IPS-15b (cell line): ENCODE results near the gene RPS6KA2.
"Not testable (repeated sequence)": the region's sequence is repeated elsewhere in the genome, so short reads cannot be mapped to it uniquely, and the experiment has no call there.

ENCODE experiments used
- H3K27me3 ChIP-seq: one replicate; pipeline ENCODE4 v1.6.1; 2013; ENCODE audit warnings: low read length; ENCODE audit not compliant: control insufficient read depth, insufficient read depth
- H3K36me3 ChIP-seq: one replicate; pipeline ENCODE4 v1.6.1; 2013; ENCODE audit warnings: low read length; ENCODE audit not compliant: control insufficient read depth, insufficient read depth
- H3K4me1 ChIP-seq: one replicate; pipeline ENCODE4 v1.6.1; 2013; ENCODE audit warnings: mild to moderate bottlenecking, low read length; ENCODE audit not compliant: control insufficient read depth, insufficient read depth
- H3K4me3 ChIP-seq: one replicate; pipeline ENCODE4 v1.5.1; 2013; ENCODE audit warnings: low read depth, low read length
- H3K9ac ChIP-seq: one replicate; pipeline ENCODE4 v1.6.1; 2013; ENCODE audit warnings: low read depth, mild to moderate bottlenecking, low read length
- H3K9me3 ChIP-seq: one replicate; pipeline ENCODE4 v1.6.1; 2013; ENCODE audit warnings: mild to moderate bottlenecking, low read length; ENCODE audit not compliant: control insufficient read depth, insufficient read depth

Gene RPS6KA2

DNA sequence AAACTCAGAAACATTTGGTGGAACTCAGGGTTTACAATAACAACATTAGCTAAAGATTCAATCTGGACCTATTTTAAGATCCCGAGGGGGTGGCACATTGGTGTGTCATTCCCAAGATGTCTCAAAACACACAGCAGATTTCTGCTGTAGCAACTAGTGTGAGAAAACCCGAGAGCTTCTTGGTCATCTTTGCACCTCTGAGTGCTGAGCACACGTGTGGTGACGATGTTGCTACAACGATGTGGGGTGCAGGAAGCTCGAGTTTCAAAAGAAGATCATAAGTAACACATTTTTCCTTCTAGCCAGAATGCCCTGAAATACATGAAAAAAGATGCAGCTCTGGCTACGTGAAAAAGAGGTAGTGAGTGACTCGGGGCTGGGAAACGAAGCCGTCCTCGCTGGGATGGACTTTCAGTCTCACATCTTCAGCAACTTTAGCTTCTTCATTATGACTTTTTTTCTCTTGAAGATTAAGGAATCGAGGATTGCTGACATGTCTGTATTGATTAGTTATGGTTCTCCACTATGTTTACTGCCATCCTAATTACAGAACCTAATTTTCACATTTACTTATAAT is 42.1 kb downstream of the RPS6KA2 start:
- no peak overlapping the region for H3K4me3 ChIP-seq
- H3K4me1 ChIP-seq: no peaks in the 10 kb centered on the region
- H3K9me3 ChIP-seq: no peaks in the 10 kb centered on the region
- no peaks in the 10 kb centered on the region for H3K27me3 ChIP-seq
- H3K36me3 ChIP-seq: no peaks in the 10 kb centered on the region
- no peak overlapping the region for H3K9ac ChIP-seq

DNA sequence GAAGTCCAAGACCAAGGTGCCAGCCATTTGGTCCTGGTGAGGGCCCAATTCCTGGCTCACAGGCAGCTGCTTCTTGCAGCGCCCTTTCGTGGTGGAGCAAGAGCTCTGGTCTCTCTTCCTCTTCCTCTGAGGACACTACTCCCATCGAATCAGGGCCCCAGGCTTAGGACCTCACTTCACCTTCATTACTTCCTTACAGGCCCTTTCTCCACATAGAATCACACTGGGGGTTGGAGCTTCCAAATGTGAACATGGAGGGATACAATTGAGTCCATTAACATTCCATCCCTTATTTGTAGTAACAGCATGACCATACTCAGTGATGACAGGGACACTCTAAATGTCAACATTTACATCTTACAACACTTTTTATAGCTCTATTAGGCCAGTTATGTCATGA is 42.9 kb downstream of the RPS6KA2 start:
- Histone ChIP-seq H3K9ac (no peak overlapping the region), H3K27me3 (no peaks in the 10 kb centered on the region), H3K4me1 (no peaks in the 10 kb centered on the region), H3K9me3 (no peaks in the 10 kb centered on the region), H3K4me3 (no peak overlapping the region), H3K36me3 (no peaks in the 10 kb centered on the region)

DNA sequence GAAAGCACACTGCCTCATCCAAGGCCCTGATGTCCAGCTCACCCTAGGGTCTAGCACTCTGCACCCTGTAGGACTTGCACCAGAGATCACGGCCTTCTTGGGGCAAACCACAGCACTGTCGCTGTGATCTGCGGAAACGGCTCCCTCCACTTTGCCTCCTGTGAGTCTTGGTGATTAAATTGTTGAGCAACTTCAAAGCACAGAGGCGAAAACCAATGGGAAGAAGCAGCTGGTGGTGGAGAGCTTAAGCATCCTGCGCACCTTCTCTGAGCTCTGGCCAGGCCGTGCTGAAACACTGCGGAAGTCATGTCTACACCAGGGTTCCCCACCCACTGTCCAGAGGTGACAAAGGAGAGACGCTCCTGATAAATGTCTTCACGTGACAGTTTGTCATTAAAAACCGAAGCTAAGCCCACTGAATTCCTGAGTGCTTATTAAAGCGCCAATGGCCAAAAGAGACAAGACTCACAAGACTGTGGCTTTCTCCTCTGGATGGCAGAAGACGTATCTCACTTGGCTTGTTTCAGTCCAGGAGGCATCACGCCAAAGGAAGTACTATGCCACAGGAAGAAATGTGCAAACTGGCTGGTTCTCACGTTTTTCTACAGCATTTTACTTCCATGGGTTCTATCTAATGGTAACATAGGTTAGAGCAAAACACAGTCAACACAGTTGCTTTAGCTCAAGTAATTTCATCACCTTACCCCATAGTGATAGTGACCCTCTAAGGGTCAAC is 43.7 kb downstream of the RPS6KA2 start:
- H3K27me3 ChIP-seq: no peaks in the 10 kb centered on the region
- no peaks in the 10 kb centered on the region for H3K4me1 ChIP-seq
- H3K9me3 ChIP-seq: no peaks in the 10 kb centered on the region
- no peaks in the 10 kb centered on the region for H3K36me3 ChIP-seq
- H3K4me3 ChIP-seq: no peak overlapping the region
- no peak overlapping the region for H3K9ac ChIP-seq

DNA sequence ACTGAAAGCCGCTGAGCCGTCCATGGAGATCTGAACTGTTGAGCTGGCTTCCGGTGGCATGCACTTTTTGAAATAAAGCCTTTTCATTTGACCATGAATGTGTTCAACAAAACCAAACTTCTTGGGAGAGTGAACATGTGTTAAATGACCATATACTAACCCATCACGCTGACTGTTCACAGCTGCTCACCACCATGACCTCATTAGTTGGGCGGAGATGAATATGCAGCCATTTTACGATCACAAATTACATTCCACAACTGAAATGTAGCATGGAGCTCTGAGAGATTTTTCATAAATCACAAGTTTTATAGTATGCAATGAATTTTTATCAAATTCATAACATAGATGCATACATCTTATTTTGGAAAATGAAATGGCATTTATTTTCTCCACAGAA is 44.8 kb downstream of the RPS6KA2 start:
- Histone ChIP-seq H3K27me3 (no peaks in the 10 kb centered on the region), H3K36me3 (no peaks in the 10 kb centered on the region), H3K4me1 (no peaks in the 10 kb centered on the region), H3K9me3 (no peaks in the 10 kb centered on the region), H3K4me3 (no peak overlapping the region), H3K9ac (no peak overlapping the region)

DNA sequence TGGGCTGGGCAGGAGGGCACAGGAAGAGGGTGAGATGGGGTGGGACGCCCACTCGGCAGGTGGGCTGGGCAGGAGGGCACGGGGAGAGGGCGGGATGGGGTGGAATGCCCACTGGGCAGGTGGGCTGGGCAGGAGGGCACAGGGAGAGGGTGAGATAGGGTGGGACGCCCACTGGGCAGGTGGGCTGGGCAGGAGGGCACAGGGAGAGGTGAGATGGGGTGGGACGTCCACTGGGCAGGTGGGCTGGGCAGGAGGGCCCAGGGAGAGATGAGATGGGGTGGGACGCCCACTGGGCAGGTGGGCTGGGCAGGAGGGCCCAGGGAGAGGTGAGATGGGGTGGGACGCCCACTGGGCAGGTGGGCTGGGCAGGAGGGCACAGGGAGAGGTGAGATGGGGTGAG is 45.2 kb downstream of the RPS6KA2 start:
- not testable (repeated sequence) for H3K9ac ChIP-seq, H3K27me3 ChIP-seq, H3K9me3 ChIP-seq, H3K4me1 ChIP-seq, H3K36me3 ChIP-seq, H3K4me3 ChIP-seq

DNA sequence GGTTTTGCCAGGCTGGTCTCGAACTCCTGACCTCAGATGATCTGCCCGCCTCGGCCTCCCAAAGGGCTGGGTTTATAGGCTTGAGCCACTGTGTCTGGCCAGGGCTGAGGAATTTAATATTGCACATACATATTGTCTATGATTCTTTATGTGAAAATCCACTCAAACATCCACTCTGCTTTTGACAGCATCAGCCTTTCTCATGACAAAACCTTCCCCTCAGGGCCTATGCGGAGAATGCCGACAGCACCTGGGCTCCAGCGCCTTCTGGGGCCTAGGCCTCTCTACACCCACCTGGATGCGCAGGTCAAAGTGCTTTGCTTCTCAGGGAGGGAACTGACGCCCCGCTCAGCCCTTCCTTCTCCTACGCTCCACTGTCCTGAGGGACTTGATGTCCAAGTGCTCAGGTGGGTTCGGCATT is 46.0 kb downstream of the RPS6KA2 start:
- Histone ChIP-seq H3K4me3 (no peak overlapping the region), H3K27me3 (no peaks in the 10 kb centered on the region), H3K9ac (no peak overlapping the region), H3K9me3 (no peaks in the 10 kb centered on the region), H3K4me1 (no peaks in the 10 kb centered on the region), H3K36me3 (no peaks in the 10 kb centered on the region)

DNA sequence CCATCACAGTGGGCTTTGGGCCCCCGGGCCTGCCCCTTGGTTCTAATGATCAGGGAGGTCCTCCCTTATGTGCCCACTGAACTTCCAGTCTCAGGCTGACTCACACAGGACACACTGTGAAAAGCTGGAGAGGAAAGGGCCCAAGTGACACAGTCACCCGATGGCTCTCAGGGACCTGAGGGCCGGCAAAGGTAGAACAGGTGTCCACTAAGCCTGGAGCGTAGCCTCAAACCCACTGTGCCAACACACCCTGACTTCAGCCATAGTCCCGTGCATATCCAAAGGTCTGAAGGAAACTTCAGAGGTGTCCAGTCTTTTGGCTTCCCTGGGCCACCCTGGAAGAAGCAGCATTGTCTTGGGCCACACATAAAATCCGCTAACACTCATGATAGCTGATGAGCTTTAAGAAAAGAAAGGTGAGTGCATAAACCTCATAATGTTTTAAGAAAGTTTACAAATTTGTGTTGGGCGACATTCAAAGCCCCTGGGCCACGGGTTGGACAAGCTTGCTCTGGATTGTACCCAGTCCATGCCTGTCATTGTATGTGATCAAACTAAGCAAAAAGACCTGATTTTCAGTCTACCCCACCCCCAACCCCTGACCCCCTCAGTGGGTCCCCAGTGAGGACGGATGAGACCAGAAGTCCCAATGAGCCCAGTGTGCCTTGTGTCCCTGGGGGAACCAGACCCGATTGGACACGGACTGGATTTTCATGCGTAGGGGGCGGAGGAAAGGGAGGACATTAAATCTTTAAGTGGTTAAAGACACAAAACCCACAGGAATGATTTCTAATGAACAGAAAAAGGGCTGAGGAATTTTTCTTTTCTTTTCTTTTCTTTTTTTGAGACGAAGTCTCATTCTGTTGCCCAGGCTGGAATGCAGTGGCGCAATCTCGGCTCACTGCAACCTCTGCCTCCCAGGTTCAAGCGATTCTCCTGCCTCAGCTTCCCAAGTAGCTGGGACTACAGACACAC is 46.7 kb downstream of the RPS6KA2 start:
- Histone ChIP-seq H3K4me1 (no peaks in the 10 kb centered on the region), H3K9me3 (no peaks in the 10 kb centered on the region), H3K9ac (no peak overlapping the region), H3K27me3 (no peaks in the 10 kb centered on the region), H3K36me3 (no peaks in the 10 kb centered on the region), H3K4me3 (no peak overlapping the region)

DNA sequence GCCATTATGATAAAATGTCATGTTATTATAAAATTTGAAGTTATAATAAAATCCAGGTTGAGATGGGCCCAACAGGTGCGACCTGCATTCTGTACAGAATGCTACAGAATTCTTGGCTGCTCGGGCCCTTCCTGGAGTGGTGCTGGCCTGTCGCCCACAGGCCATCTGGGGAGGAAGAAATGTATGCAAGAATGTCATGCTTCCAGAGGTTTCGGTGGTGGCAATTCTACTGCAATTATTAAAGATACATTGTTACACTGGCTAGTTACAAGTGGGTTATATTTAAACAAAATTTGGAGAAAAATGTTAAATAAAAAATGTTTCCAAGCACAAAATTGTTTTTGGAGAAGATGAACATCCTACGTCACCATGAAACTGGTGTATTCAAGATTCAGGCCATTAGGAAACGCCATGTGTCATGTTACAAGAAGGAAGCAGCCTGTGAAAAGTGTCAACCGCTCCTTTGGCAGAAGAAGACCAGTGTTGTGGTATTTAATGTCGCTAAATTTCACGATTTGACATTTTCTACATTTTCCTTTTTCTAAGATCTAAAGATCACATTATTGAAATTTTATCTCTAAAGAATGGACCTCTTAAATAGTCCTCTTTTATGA is 47.7 kb downstream of the RPS6KA2 start:
- no peaks in the 10 kb centered on the region for H3K9me3 ChIP-seq
- H3K36me3 ChIP-seq: no peaks in the 10 kb centered on the region
- no peaks in the 10 kb centered on the region for H3K4me1 ChIP-seq
- H3K27me3 ChIP-seq: no peaks in the 10 kb centered on the region
- H3K4me3 ChIP-seq: no peak overlapping the region
- no peak overlapping the region for H3K9ac ChIP-seq

DNA sequence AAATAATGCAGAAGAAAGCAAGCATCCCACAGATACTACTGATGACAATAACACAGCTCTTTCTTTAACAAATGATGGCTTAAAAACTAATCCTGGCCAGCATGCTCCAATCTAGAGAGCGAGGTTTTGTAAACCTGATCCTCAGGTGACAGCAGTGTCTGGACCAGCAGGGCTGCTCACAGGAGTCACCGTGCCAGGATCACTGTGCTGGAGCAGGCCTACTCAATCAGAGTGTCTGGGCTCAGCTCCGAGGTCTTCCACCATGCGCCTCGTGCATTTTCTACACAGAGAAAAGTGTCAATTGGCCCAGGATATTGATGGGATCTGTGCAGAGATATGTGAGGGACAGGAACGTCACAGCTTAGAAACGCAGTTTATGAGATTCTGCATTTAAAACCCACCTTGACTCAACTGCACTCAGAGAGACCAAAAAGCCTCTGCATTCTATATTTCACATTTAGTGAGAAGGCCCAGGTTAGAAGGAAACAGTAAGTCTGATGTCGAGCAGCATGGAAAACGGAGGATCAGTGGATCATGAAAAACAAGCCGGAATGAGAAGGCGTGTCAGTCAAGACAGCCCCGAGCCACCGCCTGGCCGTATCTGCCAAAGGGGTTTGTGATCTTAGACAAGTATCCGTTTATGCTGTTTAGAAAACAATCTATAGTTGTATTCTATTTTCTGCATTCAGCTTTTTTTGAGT is 48.4 kb downstream of the RPS6KA2 start:
- no peaks in the 10 kb centered on the region for H3K27me3 ChIP-seq
- H3K36me3 ChIP-seq: no peaks in the 10 kb centered on the region
- no peak overlapping the region for H3K4me3 ChIP-seq
- H3K9me3 ChIP-seq: no peaks in the 10 kb centered on the region
- H3K9ac ChIP-seq: no peak overlapping the region
- no peaks in the 10 kb centered on the region for H3K4me1 ChIP-seq

DNA sequence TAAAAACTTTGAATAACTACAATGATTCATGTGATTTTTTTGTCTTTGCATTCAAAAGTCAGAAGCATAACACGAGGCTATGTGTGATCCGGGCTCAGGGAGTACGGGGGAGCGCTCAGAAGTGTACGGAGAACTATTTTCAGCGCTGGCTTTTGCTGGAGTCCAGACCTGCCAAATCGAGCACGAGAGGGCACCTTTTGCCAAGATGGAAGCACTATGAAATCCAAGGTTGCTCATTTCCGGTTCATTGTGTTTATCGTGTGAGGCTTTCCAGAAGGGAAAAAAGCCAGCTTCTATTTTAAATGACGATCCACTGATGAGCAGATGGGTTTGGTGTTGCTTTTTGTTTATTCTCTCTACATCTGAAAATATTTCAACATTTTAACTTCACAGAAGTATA is 51.8 kb downstream of the RPS6KA2 start:
- Histone ChIP-seq H3K36me3 (no peaks in the 10 kb centered on the region), H3K4me3 (no peak overlapping the region), H3K9me3 (no peaks in the 10 kb centered on the region), H3K9ac (no peak overlapping the region), H3K4me1 (peaks cover 3% of the 10 kb centered on the region), H3K27me3 (no peaks in the 10 kb centered on the region)

DNA sequence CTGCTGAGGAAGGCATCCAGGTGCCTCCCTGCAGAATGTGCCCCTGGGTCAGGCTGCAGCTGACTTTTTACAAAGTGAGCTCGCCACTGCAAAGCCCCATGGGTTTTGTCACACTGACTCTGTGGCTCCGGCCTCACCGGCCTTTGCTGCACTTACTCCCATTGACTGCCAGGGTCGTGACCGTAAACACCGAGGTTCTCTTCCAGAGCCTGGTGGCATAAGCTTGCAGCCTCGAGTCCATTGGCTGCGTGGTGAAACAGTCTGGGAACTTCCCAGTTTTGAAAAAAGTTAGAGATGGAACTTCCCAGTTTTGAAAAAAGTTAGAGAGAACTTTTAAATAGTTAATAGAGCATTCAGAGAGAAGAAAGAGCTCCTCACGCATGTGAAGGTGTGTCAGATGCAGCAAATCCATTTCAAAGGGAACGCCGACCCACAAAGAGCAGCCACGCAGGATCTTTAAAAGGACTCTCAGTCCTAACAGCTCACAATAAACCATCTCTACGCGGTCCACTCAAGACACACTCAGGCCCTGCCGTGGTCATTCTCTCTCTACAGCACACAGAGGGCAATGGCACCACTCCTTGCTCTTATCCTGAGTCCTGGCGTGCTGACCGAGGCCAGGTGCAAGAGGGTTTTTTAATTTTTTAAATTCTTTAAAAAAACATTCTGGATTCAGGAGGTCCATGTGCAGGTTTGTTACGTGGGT is 53.4 kb downstream of the RPS6KA2 start:
- H3K27me3 ChIP-seq: no peaks in the 10 kb centered on the region
- H3K9ac ChIP-seq: no peak overlapping the region
- H3K36me3 ChIP-seq: no peaks in the 10 kb centered on the region
- H3K9me3 ChIP-seq: no peaks in the 10 kb centered on the region
- no peak overlapping the region for H3K4me3 ChIP-seq
- H3K4me1 ChIP-seq: peaks cover 3% of the 10 kb centered on the region
